ACC112 (cell line): ENCODE data around the gene TAOK2.
A peak's percentile ranks its signal among the peaks of the same experiment; 100 is the strongest.

Experiments
- H2AFZ ChIP-seq: fragments of 200-600 bp; sonication (generic); one replicate; pipeline ENCODE4 v1.6.0; 2017; ENCODE audit warnings: antibody characterized with exemption, low read length; ENCODE audit not compliant: unreplicated experiment
- H3K27ac ChIP-seq: fragments of 200-600 bp; sonication (generic); 2 replicates; pipeline ENCODE4 v1.5.1; 2014; ENCODE audit warnings: low read depth, mild to moderate bottlenecking, antibody characterized with exemption, low read length, moderate library complexity
- H3K27me3 ChIP-seq: fragments of 200-600 bp; sonication (generic); 2 replicates; pipeline ENCODE4 v1.6.1; 2014; ENCODE audit warnings: mild to moderate bottlenecking, antibody characterized with exemption, low read length, moderate library complexity, mixed read lengths; ENCODE audit not compliant: insufficient read depth
- H3K36me3 ChIP-seq: fragments of 200-600 bp; sonication (generic); 2 replicates; pipeline ENCODE4 v1.6.1; 2016; ENCODE audit warnings: mild to moderate bottlenecking, antibody characterized with exemption, low read length, moderate library complexity, mixed read lengths; ENCODE audit not compliant: insufficient read depth
- H3K4me1 ChIP-seq: fragments of 200-600 bp; sonication (generic); one replicate; pipeline ENCODE4 v1.6.1; 2016; ENCODE audit warnings: low read length, mixed read lengths; ENCODE audit not compliant: insufficient read depth, unreplicated experiment, control insufficient read depth
- H3K4me3 ChIP-seq: fragments of 200-600 bp; sonication (generic); 2 replicates; pipeline ENCODE4 v1.5.1; 2014; ENCODE audit warnings: mild to moderate bottlenecking, low read depth, low read length
- H3K79me2 ChIP-seq: fragments of 200-600 bp; sonication (generic); one replicate; pipeline ENCODE4 v1.6.0; 2016; ENCODE audit warnings: low read length; ENCODE audit not compliant: control insufficient read depth, unreplicated experiment, insufficient read depth

TAOK2 gene

DNA sequence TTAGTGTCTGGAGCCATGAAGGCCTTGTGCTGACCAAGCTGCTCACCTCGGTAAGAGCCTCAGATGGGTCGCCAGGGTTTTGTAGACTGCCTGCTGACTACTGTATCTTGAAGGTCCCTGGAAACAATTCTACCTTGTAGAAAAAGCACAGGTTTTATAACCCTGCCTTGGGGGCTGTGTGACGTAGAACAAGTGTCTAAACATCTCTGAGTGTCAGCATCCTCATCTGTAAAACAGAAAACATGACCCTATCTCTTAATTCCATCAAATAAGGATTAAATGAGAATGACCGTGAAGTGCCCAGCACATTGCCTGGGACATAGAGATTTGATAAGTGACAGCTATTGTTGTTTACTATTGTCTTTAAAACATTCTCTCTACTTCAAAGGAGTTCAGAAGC, 5.5 kb upstream of the TAOK2 start:
- H3K27ac ChIP-seq: no peak overlapping the region
- H2AFZ ChIP-seq: no peak overlapping the region
- no peaks in the 10 kb centered on the region for H3K27me3 ChIP-seq
- H3K4me1 ChIP-seq: peaks cover 2% of the 10 kb centered on the region
- peaks cover 13% of the 10 kb centered on the region for H3K36me3 ChIP-seq
- no peak overlapping the region for H3K4me3 ChIP-seq
- H3K79me2 ChIP-seq: peaks cover 2% of the 10 kb centered on the region

DNA sequence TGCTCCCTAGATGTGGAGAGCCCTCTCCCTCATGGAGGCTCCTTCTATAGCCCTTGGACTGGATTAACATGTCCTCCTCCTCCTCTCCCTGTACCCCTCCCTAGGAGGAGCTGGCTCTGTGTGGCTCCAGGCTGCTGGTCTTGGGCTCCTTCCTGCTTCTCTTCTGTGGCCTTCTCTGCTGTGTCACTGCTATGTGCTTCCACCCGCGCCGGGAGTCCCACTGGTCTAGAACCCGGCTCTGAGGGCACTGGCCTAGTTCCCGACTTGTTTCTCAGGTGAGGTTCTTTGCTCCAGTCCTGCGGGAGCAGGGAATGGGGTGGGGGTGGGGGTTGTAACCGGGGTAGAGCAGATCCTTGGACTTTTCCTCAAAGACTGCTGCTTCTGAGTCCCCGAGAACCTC, 2.4 kb upstream of the TAOK2 start:
- Histone ChIP-seq H3K36me3 (peaks cover 8% of the 10 kb centered on the region; the same call in 1 of the 2 replicates), H3K4me1 (peaks cover 14% of the 10 kb centered on the region), H2AFZ (no peak overlapping the region), H3K4me3 (no peak overlapping the region), H3K27me3 (no peaks in the 10 kb centered on the region), H3K27ac (no peak overlapping the region), H3K79me2 (peaks cover 26% of the 10 kb centered on the region)

GRCh38 chr16:29972500-29972899, 1.2 kb upstream of the TAOK2 start:
- peaks cover 23% of the 10 kb centered on the region for H3K4me1 ChIP-seq
- H3K4me3 ChIP-seq: no peak overlapping the region
- no peak overlapping the region for H3K27ac ChIP-seq
- H2AFZ ChIP-seq: no peak overlapping the region
- no peaks in the 10 kb centered on the region for H3K27me3 ChIP-seq
- H3K36me3 ChIP-seq: peaks cover 8% of the 10 kb centered on the region; the same call in 1 of the 2 replicates
- H3K79me2 ChIP-seq: peaks cover 38% of the 10 kb centered on the region

- Histone ChIP-seq H3K4me1 (peaks cover 23% of the 10 kb centered on the region), H3K27me3 (no peaks in the 10 kb centered on the region), H3K36me3 (peaks cover 8% of the 10 kb centered on the region; the same call in 1 of the 2 replicates), H3K79me2 (peaks cover 43% of the 10 kb centered on the region), H3K4me3 (no peak overlapping the region), H2AFZ (peak overlapping the region; percentile 47), H3K27ac (no peak overlapping the region)
Observed at GRCh38 chr16:29972992-29973383, 680 bp upstream of the TAOK2 start.

- Histone ChIP-seq H3K27ac (peak overlapping the region; percentile 36), H3K4me3 (peak overlapping the region; percentile 88), H2AFZ (peak overlapping the region; percentile 44), H3K79me2 (peaks cover 56% of the 10 kb centered on the region), H3K36me3 (peaks cover 5% of the 10 kb centered on the region; the same call in 1 of the 2 replicates), H3K27me3 (no peaks in the 10 kb centered on the region), H3K4me1 (peaks cover 23% of the 10 kb centered on the region)
Observed at GRCh38 chr16:29974291-29975133, 844 bp downstream of the TAOK2 start.

DNA sequence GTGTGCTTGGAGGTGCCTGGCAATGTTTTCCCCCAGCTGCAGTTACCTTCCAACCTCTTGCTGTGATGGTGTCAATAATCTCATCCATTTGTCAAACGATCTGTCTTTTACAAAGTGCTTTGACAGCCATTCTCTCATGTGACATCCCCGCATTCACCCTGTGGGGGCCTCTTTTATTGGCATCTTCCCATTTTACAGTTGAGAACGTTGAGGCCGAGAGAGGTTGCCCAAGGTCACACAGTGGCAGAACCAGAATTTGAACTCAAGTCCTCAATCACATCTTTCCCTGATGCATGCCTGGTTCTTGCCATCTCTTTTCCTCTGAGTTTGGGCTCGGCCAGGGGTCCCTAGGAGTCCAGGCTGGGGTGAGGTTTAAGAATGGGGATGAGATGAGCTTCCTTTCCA, 1.5 kb downstream of the TAOK2 start:
- peaks cover 11% of the 10 kb centered on the region; the same call in 1 of the 2 replicates for H3K36me3 ChIP-seq
- H3K27me3 ChIP-seq: no peaks in the 10 kb centered on the region
- H3K4me1 ChIP-seq: peaks cover 23% of the 10 kb centered on the region
- H2AFZ ChIP-seq: no peak overlapping the region
- H3K27ac ChIP-seq: no peak overlapping the region
- H3K4me3 ChIP-seq: peak overlapping the region; percentile 88
- peaks cover 58% of the 10 kb centered on the region for H3K79me2 ChIP-seq

GRCh38 chr16:29975811-29976511, 2.3 kb downstream of the TAOK2 start:
- Histone ChIP-seq H2AFZ (no peak overlapping the region), H3K27me3 (no peaks in the 10 kb centered on the region), H3K79me2 (peaks cover 58% of the 10 kb centered on the region), H3K4me3 (peak overlapping the region; percentile 88), H3K27ac (no peak overlapping the region), H3K36me3 (peaks cover 17% of the 10 kb centered on the region), H3K4me1 (peaks cover 23% of the 10 kb centered on the region)

DNA sequence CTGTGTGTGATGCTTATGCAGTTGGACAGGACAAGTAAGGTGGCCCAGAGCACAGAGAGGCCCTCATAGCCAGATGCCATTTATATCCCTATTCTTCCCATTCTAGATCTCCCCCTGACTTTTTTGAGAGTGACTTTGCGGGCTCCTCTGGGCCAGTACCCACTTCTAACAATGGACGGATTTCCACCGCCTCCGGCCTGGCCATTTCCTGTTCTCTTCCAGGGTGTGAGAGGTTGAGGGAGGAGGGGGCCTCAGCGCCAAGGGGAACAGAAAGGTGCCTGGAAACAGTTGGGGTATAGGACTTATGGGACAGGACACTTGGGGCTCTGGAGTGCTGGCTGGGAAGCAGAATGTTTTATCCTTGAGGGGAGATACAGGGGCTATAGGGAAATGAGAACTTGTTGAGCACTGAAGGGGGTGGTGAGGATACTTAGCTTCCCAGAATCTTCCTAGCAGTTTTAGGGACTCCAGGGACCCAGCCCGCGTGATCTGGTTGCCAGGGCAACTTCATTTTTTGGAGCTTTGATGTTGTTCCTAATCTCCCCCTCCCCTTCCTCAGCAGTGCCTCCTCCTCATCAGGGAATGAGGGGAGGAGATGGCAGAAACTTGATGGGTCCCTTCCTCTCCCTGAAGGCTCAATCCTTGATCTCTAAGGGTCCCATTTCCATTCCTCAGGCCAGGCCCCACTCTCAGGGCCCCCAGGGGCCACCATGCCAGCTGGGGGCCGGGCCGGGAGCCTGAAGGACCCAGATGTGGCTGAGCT, 3.6 kb downstream of the TAOK2 start:
- Histone ChIP-seq H2AFZ (no peak overlapping the region), H3K4me1 (peaks cover 23% of the 10 kb centered on the region), H3K27me3 (no peaks in the 10 kb centered on the region), H3K27ac (no peak overlapping the region), H3K79me2 (peaks cover 58% of the 10 kb centered on the region), H3K4me3 (peak overlapping the region; percentile 88), H3K36me3 (peaks cover 27% of the 10 kb centered on the region)

- no peak overlapping the region for H3K27ac ChIP-seq
- no peak overlapping the region for H3K4me3 ChIP-seq
- H3K4me1 ChIP-seq: peaks cover 23% of the 10 kb centered on the region
- H3K79me2 ChIP-seq: peaks cover 58% of the 10 kb centered on the region
- peaks cover 34% of the 10 kb centered on the region for H3K36me3 ChIP-seq
- no peaks in the 10 kb centered on the region for H3K27me3 ChIP-seq
- no peak overlapping the region for H2AFZ ChIP-seq
Observed at GRCh38 chr16:29978081-29978480, 4.4 kb downstream of the TAOK2 start.

GRCh38 chr16:29978564-29979270, 5.0 kb downstream of the TAOK2 start:
- Histone ChIP-seq H3K36me3 (peaks cover 38% of the 10 kb centered on the region), H2AFZ (no peak overlapping the region), H3K79me2 (peaks cover 58% of the 10 kb centered on the region)

More at GRCh38 chr16:29978564-29979270, 5.0 kb downstream of the TAOK2 start:
- Histone ChIP-seq H3K27ac (no peak overlapping the region), H3K4me3 (no peak overlapping the region), H3K27me3 (no peaks in the 10 kb centered on the region), H3K4me1 (peaks cover 23% of the 10 kb centered on the region)
